GM08714 (cell line): Measurements from ENCODE around the gene LGALSL.

Source experiments
- H3K4me3 ChIP-seq: fragments of 200-500 bp; sonication (Bioruptor generic); 2 replicates; pipeline ENCODE4 v1.5.1; 2014; ENCODE audit warnings: mild to moderate bottlenecking, low read length, inconsistent platforms
- ZNF274 ChIP-seq: IDR thresholded peaks from 2 replicates; pipeline ENCODE4 v1.6.1; 2012; ENCODE audit warnings: mild to moderate bottlenecking, low read depth, low read length

The LGALSL gene

DNA sequence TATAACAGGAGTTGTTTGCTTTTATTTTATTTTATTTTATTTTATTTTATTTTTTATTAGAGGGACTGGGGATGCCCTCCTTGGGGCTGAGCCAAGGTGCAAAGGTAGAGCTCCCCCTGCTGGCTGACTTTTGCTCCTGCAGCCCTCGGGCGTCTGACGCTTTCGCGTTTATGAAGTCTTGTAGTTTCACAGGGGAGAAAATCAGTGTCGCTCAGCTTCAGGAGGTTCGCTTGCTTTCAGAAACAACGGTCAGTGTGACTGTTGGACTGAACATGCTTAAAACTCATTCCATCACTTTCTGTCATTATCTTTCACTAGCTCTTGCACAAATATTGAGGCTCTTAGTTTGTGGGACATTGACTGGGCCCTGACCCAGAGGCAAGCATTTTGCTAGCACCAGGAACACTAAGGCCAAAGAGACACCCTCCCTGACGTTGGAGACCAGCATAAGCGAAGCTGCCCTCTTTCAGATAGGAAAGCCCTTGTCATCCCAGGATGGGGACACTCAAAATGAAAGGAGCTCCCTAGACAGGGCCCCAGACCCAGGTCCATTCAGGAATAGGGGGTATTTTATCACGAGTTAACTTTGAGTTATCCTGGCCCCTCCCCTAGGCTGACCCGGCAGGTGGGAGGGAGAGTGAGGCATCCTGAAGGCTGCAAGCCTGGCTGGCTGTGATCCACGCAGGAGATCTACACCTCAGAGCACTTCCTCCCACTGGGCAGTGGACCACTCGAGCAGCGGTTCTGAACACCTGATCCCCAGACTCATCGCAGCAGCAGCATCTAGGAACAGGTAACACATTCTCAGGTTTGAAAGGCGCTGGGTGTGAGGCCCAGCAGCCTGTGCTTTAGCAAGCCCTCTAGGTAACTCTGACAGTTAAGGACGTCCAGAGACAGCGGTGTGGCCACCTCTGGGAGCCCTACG, 34.4 kb downstream of the LGALSL start:
- TF ChIP-seq ZNF274, result no peak
- no peak overlapping the region for H3K4me3 ChIP-seq

- H3K4me3 ChIP-seq, result no peak overlapping the region
- no peak for TF ChIP-seq ZNF274
Observed at GRCh38 chr2:64489081-64489751, 35.3 kb downstream of the LGALSL start.

GRCh38 chr2:64491426-64491825, 37.5 kb downstream of the LGALSL start:
- H3K4me3 ChIP-seq, result no peak overlapping the region

GRCh38 chr2:64492272-64492671, 38.3 kb downstream of the LGALSL start:
- TF ChIP-seq ZNF274, result no peak
- H3K4me3 ChIP-seq, result no peak overlapping the region

More at GRCh38 chr2:64491426-64491825, 37.5 kb downstream of the LGALSL start:
- TF ChIP-seq ZNF274, result no peak

DNA sequence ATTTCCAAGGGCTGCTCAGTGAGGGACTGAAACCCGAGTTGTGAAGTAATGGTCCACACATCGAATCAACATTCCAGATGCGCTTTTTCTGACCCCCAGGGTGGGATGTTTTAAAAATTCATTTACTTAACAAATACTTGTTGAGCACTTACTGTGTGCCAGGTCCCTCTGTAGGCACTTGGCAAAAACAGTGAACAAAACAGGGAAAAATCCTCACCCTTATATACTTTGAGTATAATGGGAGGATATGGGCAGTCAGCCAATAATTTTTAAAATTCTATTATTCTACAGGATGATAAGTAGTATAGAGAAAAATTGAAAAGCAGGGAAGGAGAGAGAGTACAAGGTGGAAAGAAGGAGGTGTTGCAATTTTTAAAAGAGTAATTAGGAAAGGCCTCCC, 38.9 kb downstream of the LGALSL start:
- TF ChIP-seq ZNF274, result no peak

GRCh38 chr2:64493788-64494187, 39.8 kb downstream of the LGALSL start:
- no peak for TF ChIP-seq ZNF274
- H3K4me3 ChIP-seq, result no peak overlapping the region

More for the DNA sequence above, 38.9 kb downstream of the LGALSL start:
- H3K4me3 ChIP-seq, result no peak overlapping the region

DNA sequence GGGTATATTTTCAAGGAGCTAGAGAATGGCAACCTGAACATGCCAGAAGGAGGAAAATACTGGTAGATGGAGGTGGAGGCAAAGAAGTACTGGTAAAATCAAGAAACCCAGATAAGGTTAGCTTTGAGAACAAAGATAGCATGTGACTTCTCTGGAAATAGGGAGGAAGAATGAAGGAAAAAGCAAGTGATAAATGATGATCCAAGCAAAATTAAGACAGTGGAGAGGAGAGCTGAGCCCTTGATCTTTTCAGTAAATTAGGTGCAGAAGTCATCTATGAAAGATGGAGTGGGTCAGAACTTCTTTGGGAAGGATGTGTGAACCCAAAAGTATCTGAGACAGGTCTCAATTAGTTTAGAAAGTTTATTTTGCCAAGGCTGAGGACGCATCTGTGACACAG, 44.5 kb downstream of the LGALSL start:
- no peak overlapping the region for H3K4me3 ChIP-seq
- TF ChIP-seq ZNF274, result no peak

DNA sequence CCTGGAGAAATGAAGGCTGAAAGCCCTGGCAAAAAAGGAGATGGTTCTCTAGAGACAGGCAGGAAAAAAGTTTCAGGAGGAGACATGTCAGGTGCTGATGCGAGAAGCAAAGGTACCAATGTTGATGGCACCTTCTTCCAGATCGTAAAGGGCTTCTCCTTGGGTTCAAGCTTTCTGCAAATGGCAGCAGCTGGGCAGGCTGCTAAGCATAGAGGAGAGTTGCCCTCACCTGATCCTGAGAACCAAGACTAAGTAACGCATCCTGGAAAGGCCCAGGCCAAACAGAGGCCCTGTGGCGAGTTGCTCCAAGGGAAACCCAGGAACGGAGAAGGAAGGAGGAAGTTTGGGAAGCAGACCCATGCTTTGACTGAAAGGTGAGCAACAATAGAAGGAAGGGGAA, 46.6 kb downstream of the LGALSL start:
- no peak for TF ChIP-seq ZNF274
- H3K4me3 ChIP-seq, result no peak overlapping the region

DNA sequence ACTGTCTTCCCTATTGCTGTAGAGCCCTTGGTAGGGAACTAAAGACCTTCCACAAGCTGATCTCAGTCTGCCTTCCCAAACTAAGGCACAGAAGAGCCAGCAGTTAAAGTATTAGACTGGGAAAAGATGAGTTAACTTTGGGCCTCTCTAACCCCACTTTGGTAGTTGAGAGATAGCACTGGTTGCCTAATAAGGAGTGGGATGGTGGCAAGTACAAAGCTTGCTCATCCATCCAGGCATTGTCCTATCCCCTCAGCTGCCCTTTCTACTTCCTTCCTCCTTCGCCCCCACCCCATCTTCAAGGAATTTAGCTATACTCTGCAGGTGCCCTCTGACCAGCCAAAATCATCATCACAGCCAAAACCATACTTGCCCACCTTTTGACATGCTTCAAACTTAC, 48.0 kb downstream of the LGALSL start:
- H3K4me3 ChIP-seq, result no peak overlapping the region
- no peak for TF ChIP-seq ZNF274

DNA sequence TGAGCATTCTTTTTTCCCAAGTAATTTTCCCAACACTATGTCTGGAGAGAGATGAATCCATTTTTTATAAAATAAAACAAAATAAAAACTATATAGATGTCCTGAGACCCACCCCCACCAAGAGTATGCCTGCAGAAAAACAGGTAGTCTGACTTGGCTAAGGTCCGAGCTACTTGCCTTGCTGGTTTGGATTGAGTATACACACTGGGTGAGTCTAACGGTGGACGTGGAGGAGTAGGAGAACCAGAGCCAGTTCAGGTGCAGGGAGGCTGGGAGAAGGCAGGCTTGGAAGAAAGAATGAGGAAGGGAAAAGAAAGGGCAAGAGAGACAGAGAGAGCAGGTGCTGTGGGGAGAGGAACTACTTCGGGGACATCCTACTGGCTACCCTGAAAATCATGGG, 48.9 kb downstream of the LGALSL start:
- no peak for TF ChIP-seq ZNF274
- H3K4me3 ChIP-seq, result no peak overlapping the region

- TF ChIP-seq ZNF274, result no peak
- no peak overlapping the region for H3K4me3 ChIP-seq
Observed at GRCh38 chr2:64504774-64505720, 51.1 kb downstream of the LGALSL start.

DNA sequence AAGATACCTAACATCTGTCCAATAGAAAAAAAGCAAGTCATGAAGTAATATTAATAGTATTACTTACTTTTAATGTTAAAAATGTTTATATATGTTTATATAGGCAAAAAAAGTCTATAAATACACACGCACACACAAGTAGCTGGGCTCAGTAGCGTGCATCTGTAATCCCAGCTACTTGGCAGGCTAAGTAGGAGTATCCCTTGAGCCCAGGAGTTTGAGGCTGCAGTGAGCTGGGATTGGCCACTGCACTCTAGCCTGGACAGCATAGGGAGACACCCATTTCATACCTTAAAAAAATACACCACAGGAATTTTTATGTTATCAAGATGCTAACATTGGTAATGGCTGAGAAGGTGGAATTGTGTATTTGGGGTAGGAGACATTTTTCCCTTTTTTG, 52.7 kb downstream of the LGALSL start:
- no peak overlapping the region for H3K4me3 ChIP-seq

More for the DNA sequence above, 52.7 kb downstream of the LGALSL start:
- TF ChIP-seq ZNF274, result no peak
